CD4-positive, alpha-beta T cell treated with Interleukin-12 subunit alpha and Interleukin-12 subunit beta, for 1 hour (primary cell): ENCODE measurements around the gene WDR54.
"Not testable (repeated sequence)": the region's sequence is repeated elsewhere in the genome, so short reads cannot be mapped to it uniquely, and the experiment has no call there.

Experiments used
- DNase-seq: peaks from one replicate; pipeline ENCODE4 v3.0.0-alpha.2; 2020

The WDR54 gene

GRCh38 chr2:74407682-74408081 is 13.8 kb upstream of the WDR54 start:
- no peak for DNase-seq

- no peak for DNase-seq
Observed at GRCh38 chr2:74413001-74413698, 8.4 kb upstream of the WDR54 start.

- no peak for DNase-seq
Observed at GRCh38 chr2:74414441-74414840, 7.1 kb upstream of the WDR54 start.

- DNase-seq, result no peak
Observed at GRCh38 chr2:74414881-74415761, 6.4 kb upstream of the WDR54 start.

- no peak for DNase-seq
Observed at GRCh38 chr2:74415762-74416395, 5.7 kb upstream of the WDR54 start.

- no peak for DNase-seq
Observed at GRCh38 chr2:74416778-74417177, 4.8 kb upstream of the WDR54 start.

GRCh38 chr2:74417197-74417596 is 4.3 kb upstream of the WDR54 start:
- DNase-seq, result no peak

GRCh38 chr2:74417763-74418162 is 3.8 kb upstream of the WDR54 start:
- DNase-seq, result no peak

GRCh38 chr2:74418312-74418711 is 3.2 kb upstream of the WDR54 start:
- no peak for DNase-seq

GRCh38 chr2:74419345-74419744 is 2.2 kb upstream of the WDR54 start:
- DNase-seq, result no peak

GRCh38 chr2:74420006-74420405 is 1.5 kb upstream of the WDR54 start:
- DNase-seq, result no peak

GRCh38 chr2:74420443-74421103 is 957 bp upstream of the WDR54 start:
- DNase-seq, result not testable (repeated sequence)

GRCh38 chr2:74423231-74424095 is 1.9 kb downstream of the WDR54 start:
- no peak for DNase-seq

GRCh38 chr2:74424139-74424992 is 2.8 kb downstream of the WDR54 start:
- DNase-seq, result no peak

GRCh38 chr2:74424995-74425406 is 3.5 kb downstream of the WDR54 start:
- DNase-seq, result no peak

GRCh38 chr2:74425523-74425922 is 4.0 kb downstream of the WDR54 start:
- DNase-seq, result no peak

GRCh38 chr2:74426181-74426758 is 4.7 kb downstream of the WDR54 start:
- no peak for DNase-seq

- no peak for DNase-seq
Observed at GRCh38 chr2:74427551-74427950, 6.0 kb downstream of the WDR54 start.

GRCh38 chr2:74428675-74429074 is 7.1 kb downstream of the WDR54 start:
- DNase-seq, result no peak

- no peak for DNase-seq
Observed at GRCh38 chr2:74429487-74430451, 8.2 kb downstream of the WDR54 start.
